ENCODE data around the gene DHH. TPM values are rescaled to one million over a fixed set of nuclear protein-coding genes. Genes with fewer than 3 reads are reported as not detected.

DHH gene
- total RNA-seq, 3 donors from 2014 or later, result 0.11 TPM; not detected in 2

DNA sequence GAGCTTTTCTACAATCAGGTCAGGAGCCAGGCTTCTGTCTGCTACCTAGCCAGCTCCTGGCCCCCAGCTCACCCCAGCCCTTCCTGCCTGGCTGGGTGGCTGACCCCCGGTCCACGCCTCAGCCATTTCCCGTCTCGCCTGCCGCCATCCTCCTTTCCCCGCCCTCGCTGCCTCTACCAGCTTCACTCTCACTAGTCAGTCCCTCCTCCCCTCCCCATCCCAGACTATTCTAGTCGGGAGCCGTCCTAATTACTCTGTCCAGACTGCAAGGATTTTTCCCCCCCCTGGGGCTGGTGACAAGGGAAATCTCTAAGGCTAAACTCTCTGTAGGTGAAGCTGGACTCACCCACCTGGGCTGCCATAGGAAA lies 825 bp downstream of the DHH start:
- ATAC-seq, result no peak
- Mint-ChIP-seq H3K27me3 (ENCODE audit: low read depth) (peaks cover 57% of the 10 kb centered on the region), H3K4me1 (ENCODE audit: low read depth) (peaks cover 43% of the 10 kb centered on the region), H3K9me3 (no peaks in the 10 kb centered on the region), H3K36me3 (ENCODE audit: insufficient read depth) (peaks cover 5% of the 10 kb centered on the region), H3K4me3 (no peak overlapping the region)
- DNase-seq, result no peak

- ATAC-seq (no peak), DNase-seq (no peak)
- H3K36me3 Mint-ChIP-seq (ENCODE audit: insufficient read depth), result peaks cover 1% of the 10 kb centered on the region
- peaks cover 62% of the 10 kb centered on the region for H3K27me3 Mint-ChIP-seq (ENCODE audit: low read depth)
- no peaks in the 10 kb centered on the region for H3K9me3 Mint-ChIP-seq
- H3K4me1 Mint-ChIP-seq (ENCODE audit: low read depth), result peaks cover 52% of the 10 kb centered on the region
- H3K4me3 Mint-ChIP-seq, result no peak overlapping the region
Observed at GRCh38 chr12:49092816-49093406, 1.7 kb downstream of the DHH start.

DNA sequence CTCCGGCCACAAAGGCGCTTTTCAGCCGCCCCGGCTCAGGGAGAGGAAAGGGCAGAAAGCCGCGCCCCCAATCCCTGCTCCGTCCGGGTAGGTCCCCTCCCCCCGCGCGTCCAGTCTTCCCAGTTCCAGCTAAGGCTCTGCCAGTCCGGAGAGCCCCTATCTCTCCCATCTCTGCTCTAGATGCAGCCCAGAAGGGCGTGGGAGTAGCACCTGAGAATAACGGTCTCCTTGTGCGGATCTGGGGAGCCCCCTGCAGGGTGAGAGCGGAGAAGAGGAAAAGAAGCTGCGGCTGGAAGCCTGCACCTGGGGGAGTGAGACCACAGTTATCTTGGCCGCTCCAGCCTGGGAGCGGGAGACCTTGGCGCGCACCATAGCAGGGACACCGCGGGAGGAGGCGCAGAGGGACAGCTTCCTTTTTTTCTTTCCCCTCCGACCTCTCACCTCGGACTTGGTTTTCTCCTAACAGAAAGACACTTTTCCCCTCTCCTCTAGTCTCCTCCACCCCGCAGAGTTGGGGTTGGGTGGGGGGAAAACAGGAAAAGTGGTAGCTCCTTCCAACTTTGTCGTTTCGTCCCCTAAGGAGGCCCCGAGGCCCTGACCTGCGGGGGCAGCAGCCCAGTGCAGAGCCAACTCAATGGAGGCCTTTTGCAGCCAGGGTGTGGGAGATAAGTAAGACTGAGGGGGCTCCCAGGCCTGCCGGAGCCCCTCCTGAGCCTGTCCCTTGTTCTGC lies 2.4 kb downstream of the DHH start:
- Mint-ChIP-seq H3K4me1 (ENCODE audit: low read depth) (peaks cover 56% of the 10 kb centered on the region), H3K9me3 (no peaks in the 10 kb centered on the region), H3K36me3 (ENCODE audit: insufficient read depth) (no peaks in the 10 kb centered on the region), H3K27me3 (ENCODE audit: low read depth) (peaks cover 62% of the 10 kb centered on the region), H3K4me3 (no peak overlapping the region)
- peak; percentile 35 to 41 for ATAC-seq
- peak; percentile 62 for DNase-seq

- no peaks in the 10 kb centered on the region for H3K9me3 Mint-ChIP-seq
- peaks cover 56% of the 10 kb centered on the region for H3K4me1 Mint-ChIP-seq (ENCODE audit: low read depth)
- DNase-seq, result no peak
- H3K4me3 Mint-ChIP-seq, result no peak overlapping the region
- peaks cover 63% of the 10 kb centered on the region for H3K27me3 Mint-ChIP-seq (ENCODE audit: low read depth)
- no peak for ATAC-seq
- H3K36me3 Mint-ChIP-seq (ENCODE audit: insufficient read depth), result no peaks in the 10 kb centered on the region
Observed at GRCh38 chr12:49091836-49092085, 2.8 kb downstream of the DHH start.

DNA sequence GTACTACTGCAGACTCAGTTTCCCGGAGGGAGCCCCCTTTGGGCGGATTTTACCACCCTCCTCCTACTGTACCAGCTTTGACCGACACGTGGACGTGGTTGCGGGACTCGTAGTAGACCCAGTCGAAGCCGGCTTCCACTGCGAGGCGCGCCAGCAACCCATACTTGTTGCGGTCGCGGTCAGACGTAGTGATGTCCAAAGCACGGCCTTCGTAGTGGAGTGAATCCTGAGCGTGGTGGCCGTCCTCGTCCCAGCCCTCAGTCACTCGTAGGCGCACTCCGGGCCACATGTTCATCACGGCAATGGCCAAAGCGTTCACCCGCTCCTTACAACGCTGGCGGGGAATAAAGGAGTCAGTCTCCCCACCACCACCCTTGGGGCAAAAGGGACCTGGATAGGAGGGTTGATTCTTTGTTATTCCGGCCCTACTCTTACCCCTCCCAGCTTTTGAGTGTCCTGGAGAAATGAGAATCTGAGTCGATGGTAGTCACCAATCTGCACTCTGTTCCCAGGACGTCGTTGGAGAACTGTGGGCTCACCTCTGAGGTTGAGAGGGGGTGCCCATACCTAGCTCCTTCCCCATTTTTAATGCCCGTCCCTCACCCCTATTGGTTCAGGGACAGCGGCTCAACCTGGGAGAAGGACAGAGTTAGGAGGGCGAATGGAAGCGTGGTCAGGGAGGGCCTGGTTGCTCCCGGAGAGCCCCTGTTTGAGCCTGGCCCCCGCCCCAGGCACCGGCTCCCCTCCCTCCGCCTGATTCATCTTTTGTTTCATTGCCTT lies 3.4 kb downstream of the DHH start:
- H3K27me3 Mint-ChIP-seq (ENCODE audit: low read depth), result peaks cover 66% of the 10 kb centered on the region
- ATAC-seq (no peak), DNase-seq (no peak)
- H3K36me3 Mint-ChIP-seq (ENCODE audit: insufficient read depth), result no peaks in the 10 kb centered on the region
- peaks cover 58% of the 10 kb centered on the region for H3K4me1 Mint-ChIP-seq (ENCODE audit: low read depth)
- no peak overlapping the region for H3K4me3 Mint-ChIP-seq
- H3K9me3 Mint-ChIP-seq, result no peaks in the 10 kb centered on the region

DNA sequence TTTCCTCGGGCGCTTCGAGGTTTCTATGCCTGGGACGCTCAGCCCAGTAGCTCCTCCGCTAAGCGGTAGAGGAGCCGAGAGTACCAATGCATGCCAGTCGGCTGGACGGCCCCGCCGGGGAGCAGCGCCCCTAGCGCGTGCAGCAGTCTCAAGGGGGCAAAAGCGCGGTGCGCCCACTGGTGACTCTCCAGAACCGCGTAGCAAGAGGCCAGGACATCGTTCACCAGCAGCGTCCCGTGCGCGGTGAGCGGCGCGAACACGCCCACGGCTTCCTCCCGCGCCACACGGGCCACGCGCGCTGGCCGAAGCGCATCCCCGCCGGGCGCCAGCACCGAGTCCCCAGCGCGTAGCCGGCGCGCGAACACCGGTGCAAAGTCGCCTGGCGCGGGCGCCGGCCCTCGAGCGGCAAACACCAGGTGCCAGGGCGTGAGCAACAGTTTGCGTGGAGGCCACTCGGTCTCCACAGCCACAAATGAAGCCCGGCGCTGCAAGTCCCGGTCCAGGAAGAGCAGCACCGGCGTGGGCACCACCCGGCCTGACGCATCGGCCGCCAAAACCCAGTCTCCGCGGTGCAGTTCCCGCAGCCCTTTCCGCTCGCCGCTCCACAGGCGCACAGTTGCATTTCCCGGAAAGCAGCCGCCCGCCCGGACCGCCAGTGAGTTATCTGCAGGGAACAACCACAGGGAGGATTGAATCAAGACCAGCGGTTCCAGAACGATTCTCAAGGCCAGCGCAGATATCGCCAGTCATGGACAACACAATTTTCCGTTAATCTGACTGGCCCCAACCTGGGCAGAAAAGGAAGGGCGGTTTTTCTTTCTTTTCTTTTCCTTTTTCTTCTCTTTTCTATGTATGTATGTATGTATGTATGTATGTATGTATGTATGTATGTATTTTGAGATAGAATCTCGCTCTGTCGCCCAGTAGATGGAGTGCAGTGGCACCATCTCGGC lies 4.5 kb downstream of the DHH start:
- Mint-ChIP-seq H3K36me3 (ENCODE audit: insufficient read depth) (no peaks in the 10 kb centered on the region), H3K27me3 (ENCODE audit: low read depth) (peaks cover 60% of the 10 kb centered on the region), H3K9me3 (no peaks in the 10 kb centered on the region), H3K4me1 (ENCODE audit: low read depth) (peaks cover 55% of the 10 kb centered on the region), H3K4me3 (peak overlapping the region; percentile 67)
- DNase-seq (no peak), ATAC-seq (peak; percentile 39 to 41)

GRCh38 chr12:49088932-49089330 lies 5.7 kb downstream of the DHH start:
- H3K36me3 Mint-ChIP-seq (ENCODE audit: insufficient read depth), result no peaks in the 10 kb centered on the region
- no peak overlapping the region for H3K4me3 Mint-ChIP-seq
- no peaks in the 10 kb centered on the region for H3K9me3 Mint-ChIP-seq
- ATAC-seq (no peak), DNase-seq (no peak)
- H3K4me1 Mint-ChIP-seq (ENCODE audit: low read depth), result peaks cover 49% of the 10 kb centered on the region
- H3K27me3 Mint-ChIP-seq (ENCODE audit: low read depth), result peaks cover 54% of the 10 kb centered on the region

- peak overlapping the region; percentile 24 for H3K4me3 Mint-ChIP-seq
- peaks cover 48% of the 10 kb centered on the region for H3K27me3 Mint-ChIP-seq (ENCODE audit: low read depth)
- H3K4me1 Mint-ChIP-seq (ENCODE audit: low read depth), result peaks cover 43% of the 10 kb centered on the region
- H3K36me3 Mint-ChIP-seq (ENCODE audit: insufficient read depth), result no peaks in the 10 kb centered on the region
- no peaks in the 10 kb centered on the region for H3K9me3 Mint-ChIP-seq
- peak; percentile 88 for ATAC-seq
- peak; percentile 61 for DNase-seq
Observed at GRCh38 chr12:49088150-49088931, 6.3 kb downstream of the DHH start.

DNA sequence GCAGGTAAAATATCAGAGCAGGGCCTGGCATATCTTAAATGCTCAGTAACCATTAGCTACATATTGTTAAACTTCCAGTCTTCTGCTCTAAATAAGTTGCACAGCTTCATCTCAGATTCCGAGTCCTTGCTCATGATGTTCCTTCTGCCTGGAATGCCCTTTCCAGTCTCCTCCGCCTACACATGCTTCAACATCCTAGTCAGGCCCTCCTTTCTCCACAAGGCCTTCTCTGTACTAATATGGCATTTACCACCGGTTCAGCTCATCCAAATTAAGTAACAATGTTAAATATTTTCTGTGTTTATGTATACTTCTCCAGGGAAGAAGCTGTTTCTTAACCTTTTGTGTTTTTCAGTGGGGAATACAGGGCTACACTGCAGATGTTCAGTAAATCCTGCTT lies 8.5 kb downstream of the DHH start:
- no peak overlapping the region for H3K4me3 Mint-ChIP-seq
- ATAC-seq (no peak), DNase-seq (no peak)
- no peaks in the 10 kb centered on the region for H3K9me3 Mint-ChIP-seq
- no peaks in the 10 kb centered on the region for H3K36me3 Mint-ChIP-seq (ENCODE audit: insufficient read depth)
- H3K4me1 Mint-ChIP-seq (ENCODE audit: low read depth), result peaks cover 29% of the 10 kb centered on the region
- H3K27me3 Mint-ChIP-seq (ENCODE audit: low read depth), result peaks cover 28% of the 10 kb centered on the region

DNA sequence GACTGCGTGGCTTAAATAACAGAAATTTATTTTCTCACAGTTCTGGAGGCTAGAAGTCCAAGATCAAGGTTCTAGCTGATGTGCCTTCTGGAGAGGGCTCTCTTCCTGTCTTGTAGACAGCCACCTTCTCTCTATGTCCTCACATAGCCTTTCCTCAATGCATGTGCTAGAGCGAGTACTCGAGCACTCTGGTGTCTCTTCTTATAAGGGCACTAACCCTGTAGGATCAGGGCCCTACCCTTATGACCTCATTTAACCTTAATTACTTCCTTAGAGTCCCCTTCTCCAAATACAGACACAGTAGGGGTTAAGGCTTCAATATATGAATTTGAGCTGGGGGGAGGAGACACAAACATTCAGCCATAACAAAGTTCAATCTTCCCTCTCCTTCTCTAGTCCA lies 10.2 kb downstream of the DHH start:
- Mint-ChIP-seq H3K4me1 (ENCODE audit: low read depth) (peaks cover 16% of the 10 kb centered on the region), H3K9me3 (no peaks in the 10 kb centered on the region), H3K4me3 (no peak overlapping the region), H3K36me3 (ENCODE audit: insufficient read depth) (no peaks in the 10 kb centered on the region), H3K27me3 (ENCODE audit: low read depth) (peaks cover 15% of the 10 kb centered on the region)
- DNase-seq (no peak), ATAC-seq (no peak)

DNA sequence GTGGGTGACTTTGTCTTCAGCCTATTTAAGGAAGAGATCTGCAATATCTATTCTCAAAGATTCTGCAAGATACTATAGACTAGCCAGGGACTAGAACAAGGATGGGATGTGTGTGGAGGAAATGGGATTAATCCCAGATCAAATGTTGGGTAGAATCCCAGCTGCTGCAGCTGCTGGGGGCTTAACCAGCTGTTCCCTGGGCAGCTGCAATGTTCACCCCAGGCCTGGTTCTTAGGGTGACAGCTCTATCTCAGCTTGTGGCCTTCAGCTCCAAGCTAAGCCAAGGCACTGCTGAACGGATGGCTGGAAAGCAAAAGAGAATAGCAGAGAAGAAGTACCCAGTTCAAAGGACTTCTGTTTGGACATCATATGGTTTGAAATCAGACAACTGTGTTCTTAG lies 14.8 kb downstream of the DHH start:
- ATAC-seq (no peak), DNase-seq (no peak)
- Mint-ChIP-seq H3K27me3 (ENCODE audit: low read depth) (peaks cover 1% of the 10 kb centered on the region), H3K9me3 (no peaks in the 10 kb centered on the region), H3K4me3 (no peak overlapping the region), H3K4me1 (ENCODE audit: low read depth) (no peaks in the 10 kb centered on the region), H3K36me3 (ENCODE audit: insufficient read depth) (no peaks in the 10 kb centered on the region)

- H3K4me3 Mint-ChIP-seq, result no peak overlapping the region
- H3K9me3 Mint-ChIP-seq, result no peaks in the 10 kb centered on the region
- H3K4me1 Mint-ChIP-seq (ENCODE audit: low read depth), result peaks cover 16% of the 10 kb centered on the region
- ATAC-seq (no peak), DNase-seq (no peak)
- H3K27me3 Mint-ChIP-seq (ENCODE audit: low read depth), result no peaks in the 10 kb centered on the region
- H3K36me3 Mint-ChIP-seq (ENCODE audit: insufficient read depth), result no peaks in the 10 kb centered on the region
Observed at GRCh38 chr12:49070971-49071370, 23.6 kb downstream of the DHH start.

GRCh38 chr12:49069507-49070346 lies 24.9 kb downstream of the DHH start, which contains the start of gene RHEBL1:
Gene RHEBL1, minus strand, starts transcription at chr12:49069979. Its CDS starts 194 bp downstream, at chr12:49069785.
- Mint-ChIP-seq H3K36me3 (ENCODE audit: insufficient read depth) (no peaks in the 10 kb centered on the region), H3K27me3 (ENCODE audit: low read depth) (no peaks in the 10 kb centered on the region)

More at GRCh38 chr12:49069507-49070346, 24.9 kb downstream of the DHH start, which contains the start of gene RHEBL1:
- ATAC-seq (peak; percentile 100), DNase-seq (peak; percentile 98)
- peaks cover 16% of the 10 kb centered on the region for H3K4me1 Mint-ChIP-seq (ENCODE audit: low read depth)
- no peaks in the 10 kb centered on the region for H3K9me3 Mint-ChIP-seq
- peak within 1 kb of the TSS; percentile 92 for H3K4me3 Mint-ChIP-seq
